Measurements from ENCODE around the gene AMFR.

The AMFR gene

GRCh38 chr16:56450986-56451752 lies 25.8 kb upstream of the AMFR start, which contains the start of the genes NUDT21 and OGFOD1:
Gene NUDT21 (minus strand): TSS chr16:56451332. CDS start chr16:56451202, 130 bp downstream.
Gene OGFOD1 (plus strand): TSS chr16:56451554. CDS start chr16:56451613, 59 bp downstream.
- Histone ChIP-seq H3K36me3 (ENCODE audit: insufficient read depth, low read length) (peaks cover 49% of the 10 kb centered on the region), H3K9me3 (ENCODE audit: insufficient read depth, low read depth, low read length) (no peaks in the 10 kb centered on the region), H3K27ac (ENCODE audit: low read depth, low read length) (peak within 1 kb of the TSS; percentile 77), H3K4me3 (ENCODE audit: low read length) (peak within 1 kb of the TSS; percentile 80), H3K4me1 (ENCODE audit: insufficient read depth, low read length) (peaks cover 12% of the 10 kb centered on the region), H3K9ac (ENCODE audit: low read depth, low read length) (peak within 1 kb of the TSS; percentile 84), H3K27me3 (ENCODE audit: insufficient read depth, low read length) (no peaks in the 10 kb centered on the region)
- WGBS = under 1% methylated on average over 56 of the region's 56 CpGs

GRCh38 chr16:56450275-56450985 lies 25.1 kb upstream of the AMFR start:
- peak overlapping the region; percentile 80 for H3K4me3 ChIP-seq (ENCODE audit: low read length)
- H3K36me3 ChIP-seq (ENCODE audit: insufficient read depth, low read length) = peaks cover 49% of the 10 kb centered on the region
- H3K4me1 ChIP-seq (ENCODE audit: insufficient read depth, low read length) = peaks cover 12% of the 10 kb centered on the region
- H3K9me3 ChIP-seq (ENCODE audit: insufficient read depth, low read depth, low read length) = no peaks in the 10 kb centered on the region
- H3K27me3 ChIP-seq (ENCODE audit: insufficient read depth, low read length) = no peaks in the 10 kb centered on the region
- 8% methylated on average over 16 of the region's 18 CpGs for WGBS
- peak overlapping the region; percentile 84 for H3K9ac ChIP-seq (ENCODE audit: low read depth, low read length)
- peak overlapping the region; percentile 77 for H3K27ac ChIP-seq (ENCODE audit: low read depth, low read length)

GRCh38 chr16:56448005-56448404 lies 22.7 kb upstream of the AMFR start:
- peaks cover 17% of the 10 kb centered on the region for H3K4me1 ChIP-seq (ENCODE audit: insufficient read depth, low read length)
- no peak overlapping the region for H3K9ac ChIP-seq (ENCODE audit: low read depth, low read length)
- H3K27me3 ChIP-seq (ENCODE audit: insufficient read depth, low read length) = no peaks in the 10 kb centered on the region
- H3K9me3 ChIP-seq (ENCODE audit: insufficient read depth, low read depth, low read length) = no peaks in the 10 kb centered on the region
- H3K36me3 ChIP-seq (ENCODE audit: insufficient read depth, low read length) = peaks cover 50% of the 10 kb centered on the region
- no peak overlapping the region for H3K27ac ChIP-seq (ENCODE audit: low read depth, low read length)
- H3K4me3 ChIP-seq (ENCODE audit: low read length) = no peak overlapping the region

- H3K4me1 ChIP-seq (ENCODE audit: insufficient read depth, low read length) = peaks cover 14% of the 10 kb centered on the region
- H3K36me3 ChIP-seq (ENCODE audit: insufficient read depth, low read length) = peaks cover 57% of the 10 kb centered on the region
- 87% methylated on average over 1 of the region's 2 CpGs for WGBS
- H3K9me3 ChIP-seq (ENCODE audit: insufficient read depth, low read depth, low read length) = no peaks in the 10 kb centered on the region
- no peaks in the 10 kb centered on the region for H3K27me3 ChIP-seq (ENCODE audit: insufficient read depth, low read length)
- H3K4me3 ChIP-seq (ENCODE audit: low read length) = no peak overlapping the region
- no peak overlapping the region for H3K9ac ChIP-seq (ENCODE audit: low read depth, low read length)
- no peak overlapping the region for H3K27ac ChIP-seq (ENCODE audit: low read depth, low read length)
Observed at GRCh38 chr16:56447286-56447685, 21.9 kb upstream of the AMFR start.

- Histone ChIP-seq H3K27me3 (ENCODE audit: insufficient read depth, low read length) (no peaks in the 10 kb centered on the region), H3K36me3 (ENCODE audit: insufficient read depth, low read length) (peaks cover 84% of the 10 kb centered on the region), H3K4me3 (ENCODE audit: low read length) (no peak overlapping the region), H3K9ac (ENCODE audit: low read depth, low read length) (no peak overlapping the region), H3K27ac (ENCODE audit: low read depth, low read length) (no peak overlapping the region), H3K9me3 (ENCODE audit: insufficient read depth, low read depth, low read length) (no peaks in the 10 kb centered on the region), H3K4me1 (ENCODE audit: insufficient read depth, low read length) (no peaks in the 10 kb centered on the region)
- 100% methylated on average over 1 of the region's 1 CpG for WGBS
Observed at GRCh38 chr16:56438038-56438437, 12.7 kb upstream of the AMFR start.

GRCh38 chr16:56436258-56436657 lies 10.9 kb upstream of the AMFR start:
- Histone ChIP-seq H3K36me3 (ENCODE audit: insufficient read depth, low read length) (peaks cover 85% of the 10 kb centered on the region), H3K27ac (ENCODE audit: low read depth, low read length) (no peak overlapping the region), H3K4me3 (ENCODE audit: low read length) (no peak overlapping the region), H3K4me1 (ENCODE audit: insufficient read depth, low read length) (no peaks in the 10 kb centered on the region), H3K9ac (ENCODE audit: low read depth, low read length) (no peak overlapping the region), H3K27me3 (ENCODE audit: insufficient read depth, low read length) (no peaks in the 10 kb centered on the region), H3K9me3 (ENCODE audit: insufficient read depth, low read depth, low read length) (no peaks in the 10 kb centered on the region)

GRCh38 chr16:56428091-56428490 lies 2.7 kb upstream of the AMFR start:
- 89% methylated on average over 1 of the region's 1 CpG for WGBS
- Histone ChIP-seq H3K9me3 (ENCODE audit: insufficient read depth, low read depth, low read length) (no peaks in the 10 kb centered on the region), H3K9ac (ENCODE audit: low read depth, low read length) (no peak overlapping the region), H3K27ac (ENCODE audit: low read depth, low read length) (no peak overlapping the region), H3K27me3 (ENCODE audit: insufficient read depth, low read length) (peaks cover 21% of the 10 kb centered on the region), H3K4me1 (ENCODE audit: insufficient read depth, low read length) (peaks cover 13% of the 10 kb centered on the region), H3K4me3 (ENCODE audit: low read length) (no peak overlapping the region), H3K36me3 (ENCODE audit: insufficient read depth, low read length) (peaks cover 35% of the 10 kb centered on the region)

GRCh38 chr16:56426585-56426984 lies 1.2 kb upstream of the AMFR start:
- H3K36me3 ChIP-seq (ENCODE audit: insufficient read depth, low read length) = peaks cover 20% of the 10 kb centered on the region
- 93% methylated on average over 4 of the region's 4 CpGs for WGBS
- peaks cover 27% of the 10 kb centered on the region for H3K4me1 ChIP-seq (ENCODE audit: insufficient read depth, low read length)
- peaks cover 26% of the 10 kb centered on the region for H3K27me3 ChIP-seq (ENCODE audit: insufficient read depth, low read length)
- no peak overlapping the region for H3K27ac ChIP-seq (ENCODE audit: low read depth, low read length)
- H3K9ac ChIP-seq (ENCODE audit: low read depth, low read length) = no peak overlapping the region
- H3K9me3 ChIP-seq (ENCODE audit: insufficient read depth, low read depth, low read length) = no peaks in the 10 kb centered on the region
- no peak overlapping the region for H3K4me3 ChIP-seq (ENCODE audit: low read length)

- Histone ChIP-seq H3K27ac (ENCODE audit: low read depth, low read length) (peak overlapping the region; percentile 32; the same call in 1 of the 2 replicates), H3K9me3 (ENCODE audit: insufficient read depth, low read depth, low read length) (no peaks in the 10 kb centered on the region), H3K36me3 (ENCODE audit: insufficient read depth, low read length) (peaks cover 3% of the 10 kb centered on the region), H3K27me3 (ENCODE audit: insufficient read depth, low read length) (peaks cover 26% of the 10 kb centered on the region), H3K4me1 (ENCODE audit: insufficient read depth, low read length) (peaks cover 32% of the 10 kb centered on the region), H3K4me3 (ENCODE audit: low read length) (peak overlapping the region; percentile 85), H3K9ac (ENCODE audit: low read depth, low read length) (peak overlapping the region; percentile 79)
- WGBS = under 1% methylated on average over 79 of the region's 79 CpGs
Observed at GRCh38 chr16:56424791-56425438, 430 bp downstream of the AMFR start.

GRCh38 chr16:56424404-56424764 lies 961 bp downstream of the AMFR start:
- peak overlapping the region; percentile 85 for H3K4me3 ChIP-seq (ENCODE audit: low read length)
- peaks cover 32% of the 10 kb centered on the region for H3K4me1 ChIP-seq (ENCODE audit: insufficient read depth, low read length)
- H3K36me3 ChIP-seq (ENCODE audit: insufficient read depth, low read length) = no peaks in the 10 kb centered on the region
- no peaks in the 10 kb centered on the region for H3K9me3 ChIP-seq (ENCODE audit: insufficient read depth, low read depth, low read length)
- no peak overlapping the region for H3K27ac ChIP-seq (ENCODE audit: low read depth, low read length)
- WGBS = 2% methylated on average over 16 of the region's 16 CpGs
- H3K27me3 ChIP-seq (ENCODE audit: insufficient read depth, low read length) = peaks cover 26% of the 10 kb centered on the region
- peak overlapping the region; percentile 43; the same call in 1 of the 2 replicates for H3K9ac ChIP-seq (ENCODE audit: low read depth, low read length)

Data from HUES64 (cell line).